ENCODE data around the gene ITGB1. TPM values are rescaled to one million over a fixed set of nuclear protein-coding genes. Genes with fewer than 3 reads are reported as not detected.
"Not testable (repeated sequence)": the region's sequence is repeated elsewhere in the genome, so short reads cannot be mapped to it uniquely, and the experiment has no call there.

ITGB1 gene
- total and polyA plus RNA-seq, 9 of the 15 experiments (the other 6 are each of a cell fraction or from before 2014, with no cell fraction given): 40.2 to 194 (median 155) TPM

DNA sequence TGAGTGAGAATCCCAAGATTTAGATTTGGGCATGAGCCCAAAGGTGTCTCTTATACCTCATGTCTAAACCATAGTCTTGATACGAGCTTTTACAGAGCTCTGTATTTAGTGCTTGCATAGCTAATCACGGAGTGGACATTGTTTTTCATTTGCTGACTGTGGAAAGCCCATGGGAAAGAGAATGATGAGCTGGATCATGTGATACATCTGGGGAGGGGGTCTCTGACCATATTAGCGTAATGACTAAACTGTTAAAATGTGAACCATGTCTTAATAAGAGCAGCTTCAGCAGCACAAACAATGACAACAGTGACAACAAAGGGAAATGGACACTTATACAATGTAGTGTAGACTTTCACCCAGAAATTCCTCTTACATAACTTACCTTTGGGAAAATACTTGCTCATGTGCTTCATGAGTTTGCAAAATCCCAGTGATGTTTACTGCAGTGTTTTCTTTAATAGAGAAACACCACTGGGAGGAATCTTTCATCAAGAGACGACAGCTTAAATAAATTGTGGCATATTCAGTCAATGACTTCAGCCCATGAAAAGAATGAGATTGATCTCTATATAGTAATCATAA is 44.0 kb upstream of the ITGB1 start:
- intact Hi-C loops (cut with micrococcal nuclease) (loop anchor here (10.0 kb wide), 1 partner anchor 627 kb away; no protein-coding TSS in a partner anchor), in situ Hi-C loops (cut with MboI) (no loop called here)
- Histone ChIP-seq H4K20me1 (replicated peaks; ENCODE audit: control insufficient read depth, insufficient read depth, low read length) (no peaks in the 10 kb centered on the region), H2AFZ (ENCODE audit: low read depth, low read length) (no peak overlapping the region), H3K36me3 (ENCODE audit: control insufficient read depth, insufficient read depth, low read length) (no peaks in the 10 kb centered on the region), H3K27ac (ENCODE audit: extremely low read depth, low read depth, low read length) (no peak overlapping the region), H3K9ac (ENCODE audit: insufficient read depth in 1 of 2, low read depth in 2 of 2, low read length in 2 of 2) (no peak overlapping the region), H3K9me3 (replicated peaks; ENCODE audit: control insufficient read depth, insufficient read depth, low read depth, low read length) (no peaks in the 10 kb centered on the region), H3K9me1 (ENCODE audit: control insufficient read depth, insufficient read depth, low read length) (no peaks in the 10 kb centered on the region), H3K79me2 (ENCODE audit: control insufficient read depth, insufficient read depth, low read length) (no peaks in the 10 kb centered on the region), H3K4me2 (ENCODE audit: insufficient read depth, low read length) (no peak overlapping the region), H3K4me3 (no peak overlapping the region), H3K4me1 (replicated peaks in 1 of 2; ENCODE audit: control insufficient read depth in 2 of 2, insufficient read depth in 2 of 2, low read length in 2 of 2) (peaks cover 3 to 6% of the 10 kb centered on the region in 2 experiments; a peak in 3 of 5 replicates), H3K27me3 (ENCODE audit: control insufficient read depth in 2 of 2, insufficient read depth in 2 of 2, low read length in 2 of 2) (no peaks in the 10 kb centered on the region)
- ATAC-seq (no peak), FAIRE-seq (no peak), DNase-seq (ENCODE audit: extremely low read depth in 1 of 4, low spot score in 3 of 4) (no peak)
- ChIA-PET CTCF (ENCODE audit: low intra/inter-chr PET ratio) (no interaction called here), POLR2A (interaction anchor here (0.5 to 1.0 kb wide), 3 partner anchors 11 to 736 kb away, joined by 3 to 6 read pairs (median 3); no protein-coding TSS in a partner anchor)
- 50% methylated on average over 4 of the region's 4 CpGs for WGBS (ENCODE audit: insufficient coverage, low coverage, missing lambda C conversion rate)
- TF ChIP-seq RUNX1 (IDR thresholded peaks at IDR 0.05; ENCODE audit: low read depth): no peak
- TF ChIP-seq, protein P1, sequence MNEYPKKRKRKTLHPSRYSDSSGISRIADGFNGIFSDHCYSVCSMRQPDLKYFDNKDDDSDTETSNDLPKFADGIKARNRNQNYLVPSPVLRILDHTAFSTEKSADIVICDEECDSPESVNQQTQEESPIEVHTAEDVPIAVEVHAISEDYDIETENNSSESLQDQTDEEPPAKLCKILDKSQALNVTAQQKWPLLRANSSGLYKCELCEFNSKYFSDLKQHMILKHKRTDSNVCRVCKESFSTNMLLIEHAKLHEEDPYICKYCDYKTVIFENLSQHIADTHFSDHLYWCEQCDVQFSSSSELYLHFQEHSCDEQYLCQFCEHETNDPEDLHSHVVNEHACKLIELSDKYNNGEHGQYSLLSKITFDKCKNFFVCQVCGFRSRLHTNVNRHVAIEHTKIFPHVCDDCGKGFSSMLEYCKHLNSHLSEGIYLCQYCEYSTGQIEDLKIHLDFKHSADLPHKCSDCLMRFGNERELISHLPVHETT (CRISPR knock-in tag; conservative IDR thresholded peaks at IDR 0.05 in 1 of 2, IDR thresholded peaks at IDR 0.05 in 1 of 2): no peak
- no peak for TF ChIP-seq GTF2A2 (tag; IDR thresholded peaks at IDR 0.05)
- no peak for TF ChIP-seq HIVEP1 (CRISPR knock-in tag; IDR thresholded peaks at IDR 0.05)
- TF ChIP-seq TFE3 (CRISPR knock-in tag; IDR thresholded peaks at IDR 0.05): peak; percentile 37; the same call in 1 of the 2 replicates
- TF ChIP-seq ZBTB43 (CRISPR knock-in tag; IDR thresholded peaks at IDR 0.05): no peak
- BruUV-seq (replicated peaks): no TSS peak

GRCh38 chr10:32998060-32998581 is 40.1 kb upstream of the ITGB1 start:
- in situ Hi-C loops (cut with MboI); intact Hi-C loops (cut with micrococcal nuclease); H3K4me2 ChIP-seq (ENCODE audit: insufficient read depth, low read length); FAIRE-seq; H3K9me3 ChIP-seq (replicated peaks; ENCODE audit: control insufficient read depth, insufficient read depth, low read depth, low read length); H3K4me3 ChIP-seq; H3K27ac ChIP-seq (ENCODE audit: extremely low read depth, low read depth, low read length); DNase-seq (ENCODE audit: extremely low read depth in 1 of 4, low spot score in 3 of 4); H3K9ac ChIP-seq (ENCODE audit: insufficient read depth in 1 of 2, low read depth in 2 of 2, low read length in 2 of 2); H3K4me1 ChIP-seq (replicated peaks in 1 of 2; ENCODE audit: control insufficient read depth in 2 of 2, insufficient read depth in 2 of 2, low read length in 2 of 2); H3K9me1 ChIP-seq (ENCODE audit: control insufficient read depth, insufficient read depth, low read length); BruUV-seq (replicated peaks); H3K36me3 ChIP-seq (ENCODE audit: control insufficient read depth, insufficient read depth, low read length); H3K27me3 ChIP-seq (ENCODE audit: control insufficient read depth in 2 of 2, insufficient read depth in 2 of 2, low read length in 2 of 2); H4K20me1 ChIP-seq (replicated peaks; ENCODE audit: control insufficient read depth, insufficient read depth, low read length); CTCF ChIA-PET (ENCODE audit: low intra/inter-chr PET ratio); H3K79me2 ChIP-seq (ENCODE audit: control insufficient read depth, insufficient read depth, low read length): not testable (repeated sequence)
- WGBS (ENCODE audit: insufficient coverage, low coverage, missing lambda C conversion rate): 67% methylated on average over 9 of the region's 9 CpGs
- POLR2A ChIA-PET: interaction anchor here (0.7 to 0.9 kb wide), 3 partner anchors 11 to 72 kb away, joined by 3 read pairs; no protein-coding TSS in a partner anchor
- ATAC-seq: peak; percentile 54; the same call in 2 of the 3 replicates
- H2AFZ ChIP-seq (ENCODE audit: low read depth, low read length): peak overlapping the region; percentile 47; the same call in 1 of the 2 replicates
